ENCODE data around the gene UBR4. TPM values are rescaled to one million over a fixed set of nuclear protein-coding genes. Genes with fewer than 3 reads are reported as not detected.

The UBR4 gene
- total and polyA plus RNA-seq, 2 experiments from 2014 or later, result 111 to 230 TPM

GRCh38 chr1:19139711-19140110 lies 70.4 kb downstream of the UBR4 start:
- TF ChIP-seq ZNF331 (CRISPR knock-in tag; IDR thresholded peaks at IDR 0.05; ENCODE audit: low read depth) (no peak), ZNF114 (CRISPR knock-in tag; IDR thresholded peaks at IDR 0.05) (no peak), POLR2AphosphoS5 (IDR thresholded peaks at IDR 0.05; ENCODE audit: low read depth) (no peak), EZH2 (IDR thresholded peaks at IDR 0.05; ENCODE audit: low read depth, unreplicated experiment) (no peak), ZNF462 (CRISPR knock-in tag; IDR thresholded peaks at IDR 0.05) (no peak), ETS1 (IDR thresholded peaks at IDR 0.05) (no peak), CTCF (conservative IDR thresholded peaks at IDR 0.05; ENCODE audit: low read depth in 2 of 2) (no peak), REST (IDR thresholded peaks at IDR 0.05; ENCODE audit: unreplicated experiment) (no peak), EZH2phosphoT487 (IDR thresholded peaks at IDR 0.05; ENCODE audit: unreplicated experiment) (no peak), CREB1 (CRISPR knock-in tag; IDR thresholded peaks at IDR 0.05; ENCODE audit: low read depth) (no peak), STAT1 (IDR thresholded peaks at IDR 0.05; ENCODE audit: unreplicated experiment) (no peak), JUNB (IDR thresholded peaks at IDR 0.05; ENCODE audit: unreplicated experiment) (no peak)

More at GRCh38 chr1:19139711-19140110, 70.4 kb downstream of the UBR4 start:
- ATAC-seq (peak; percentile 52), DNase-seq (ENCODE audit: low spot score) (no peak)
- no peaks in the 10 kb centered on the region for H3F3A ChIP-seq (replicated peaks; ENCODE audit: low read depth)
- H3K79me2 ChIP-seq (replicated peaks; ENCODE audit: insufficient read depth), result peaks cover 3% of the 10 kb centered on the region; the same call in 1 of the 2 replicates
- H3K27me3 ChIP-seq (ENCODE audit: insufficient read depth), result no peaks in the 10 kb centered on the region
- no peak overlapping the region for H3K4me3 ChIP-seq
- Mint-ChIP-seq H3K9me3 (peaks cover 4% of the 10 kb centered on the region; the same call in 1 of the 3 replicates), H3K27ac (peak overlapping the region; percentile 61; the same call in 1 of the 2 replicates), H3K4me1 (peaks cover 6% of the 10 kb centered on the region), H3K36me3 (ENCODE audit: low read depth) (peaks cover 97% of the 10 kb centered on the region), H3K27me3 (ENCODE audit: insufficient read depth, low read depth, poor library complexity) (peaks cover 2% of the 10 kb centered on the region), H3K4me3 (no peak overlapping the region)
- peaks cover 75% of the 10 kb centered on the region for H3K36me3 ChIP-seq (ENCODE audit: insufficient read depth)
- no peaks in the 10 kb centered on the region for H3K9me2 ChIP-seq (ENCODE audit: insufficient read depth)
- peaks cover 15% of the 10 kb centered on the region; the same call in 1 of the 2 replicates for H4K20me1 ChIP-seq (replicated peaks; ENCODE audit: insufficient read depth)
- H2AFZ ChIP-seq, result no peak overlapping the region
- H3K4me1 ChIP-seq (ENCODE audit: insufficient read depth), result no peaks in the 10 kb centered on the region
- H3K4me2 ChIP-seq, result no peak overlapping the region
- H3K27ac ChIP-seq (ENCODE audit: low read depth), result peak overlapping the region; percentile 2; the same call in 1 of the 2 replicates

All from GM23338 (cell line).